Endothelial cell (in vitro differentiated cells): ENCODE results near the gene CRTC1. TPM values are rescaled to one million over a fixed set of nuclear protein-coding genes. Genes with fewer than 3 reads are reported as not detected.

Experiments used
- DNase-seq: peaks from one replicate; pipeline ENCODE4 v3.0.0; 2021; ENCODE audit warnings: low spot score
- H3K27ac Mint-ChIP-seq: one replicate; pipeline ENCODE4 v1.8.0; 2021; ENCODE audit warnings: mixed read lengths, inconsistent platforms; ENCODE audit not compliant: unreplicated experiment
- H3K27me3 Mint-ChIP-seq: one replicate; pipeline ENCODE4 v1.8.0; 2021; ENCODE audit warnings: mild to moderate bottlenecking, moderate library complexity, mixed read lengths, inconsistent platforms; ENCODE audit not compliant: unreplicated experiment
- H3K36me3 Mint-ChIP-seq: one replicate; pipeline ENCODE4 v1.8.0; 2021; ENCODE audit warnings: mild to moderate bottlenecking, low read depth, mixed read lengths, inconsistent platforms; ENCODE audit not compliant: unreplicated experiment
- H3K4me1 Mint-ChIP-seq: one replicate; pipeline ENCODE4 v1.8.0; 2021; ENCODE audit warnings: mild to moderate bottlenecking, mixed read lengths, inconsistent platforms; ENCODE audit not compliant: unreplicated experiment
- H3K4me3 Mint-ChIP-seq: one replicate; pipeline ENCODE4 v1.8.0; 2021; ENCODE audit warnings: mild to moderate bottlenecking, mixed read lengths, inconsistent platforms; ENCODE audit not compliant: unreplicated experiment
- H3K9me3 Mint-ChIP-seq: one replicate; pipeline ENCODE4 v1.8.0; 2021; ENCODE audit warnings: mixed read lengths, inconsistent platforms; ENCODE audit not compliant: unreplicated experiment
- total RNA-seq: library from RNA; stranded (reverse); fragmentation: NEBNext Ultra II Directional; extraction: Animal tissue kit (Norgen Biotek cat#: 25700); gene quantifications from one replicate; pipeline ENCODE4 v1.2.1, GENCODE V29; 2021; ENCODE audit not compliant: unreplicated experiment
- TF ChIP-seq, protein P1 (sequence below): fragments of 200-600 bp; sonication (generic); IDR thresholded peaks from one replicate; pipeline ENCODE4 v1.5.0; 2021; ENCODE audit warnings: antibody characterized with exemption; ENCODE audit not compliant: unreplicated experiment

The CRTC1 gene
- total RNA-seq, 1 donor from 2014 or later, result 17.5 TPM

DNA sequence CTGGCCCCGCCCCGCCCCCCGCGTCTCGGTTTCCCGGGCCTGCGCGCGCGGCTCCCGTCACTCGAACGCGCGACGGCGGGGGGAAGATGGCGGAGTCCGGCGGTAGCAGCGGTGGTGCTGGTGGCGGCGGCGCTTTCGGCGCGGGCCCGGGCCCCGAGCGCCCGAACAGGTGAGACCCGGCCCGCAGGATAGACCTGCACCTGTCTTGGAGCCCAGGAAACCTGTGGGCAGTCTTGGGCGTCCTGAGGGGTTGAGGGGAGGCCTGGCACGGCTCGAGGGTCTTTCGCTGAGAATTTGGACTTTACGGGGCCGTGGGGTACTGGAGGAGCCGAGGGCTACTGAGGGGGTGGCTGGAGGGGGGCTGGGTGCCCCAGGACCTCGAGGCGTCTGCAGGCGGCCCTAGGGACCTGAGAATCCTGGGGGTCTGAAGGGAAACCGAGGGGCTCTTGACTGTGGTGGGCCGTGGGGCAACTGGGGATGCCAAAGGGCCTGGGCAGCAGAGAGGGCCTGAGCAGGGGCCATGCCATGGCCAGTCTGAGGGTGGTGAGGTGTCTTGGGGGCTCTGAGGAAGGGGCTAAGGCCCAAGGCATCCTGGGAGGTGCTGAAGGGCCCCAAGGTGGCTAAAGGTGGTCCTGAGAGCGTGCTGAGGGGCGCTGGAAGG, 46.4 kb upstream of the CRTC1 start, which contains the start of gene KLHL26:
KLHL26 (plus strand) TSS at position 60 of the 661 bp plus-strand sequence; CDS start at position 87, 27 bp downstream.
- H3K4me3 Mint-ChIP-seq, result peak within 1 kb of the TSS; percentile 86
- peaks cover 11% of the 10 kb centered on the region for H3K27me3 Mint-ChIP-seq
- no peak for DNase-seq
- peaks cover 2% of the 10 kb centered on the region for H3K4me1 Mint-ChIP-seq
- TF ChIP-seq, protein P1, sequence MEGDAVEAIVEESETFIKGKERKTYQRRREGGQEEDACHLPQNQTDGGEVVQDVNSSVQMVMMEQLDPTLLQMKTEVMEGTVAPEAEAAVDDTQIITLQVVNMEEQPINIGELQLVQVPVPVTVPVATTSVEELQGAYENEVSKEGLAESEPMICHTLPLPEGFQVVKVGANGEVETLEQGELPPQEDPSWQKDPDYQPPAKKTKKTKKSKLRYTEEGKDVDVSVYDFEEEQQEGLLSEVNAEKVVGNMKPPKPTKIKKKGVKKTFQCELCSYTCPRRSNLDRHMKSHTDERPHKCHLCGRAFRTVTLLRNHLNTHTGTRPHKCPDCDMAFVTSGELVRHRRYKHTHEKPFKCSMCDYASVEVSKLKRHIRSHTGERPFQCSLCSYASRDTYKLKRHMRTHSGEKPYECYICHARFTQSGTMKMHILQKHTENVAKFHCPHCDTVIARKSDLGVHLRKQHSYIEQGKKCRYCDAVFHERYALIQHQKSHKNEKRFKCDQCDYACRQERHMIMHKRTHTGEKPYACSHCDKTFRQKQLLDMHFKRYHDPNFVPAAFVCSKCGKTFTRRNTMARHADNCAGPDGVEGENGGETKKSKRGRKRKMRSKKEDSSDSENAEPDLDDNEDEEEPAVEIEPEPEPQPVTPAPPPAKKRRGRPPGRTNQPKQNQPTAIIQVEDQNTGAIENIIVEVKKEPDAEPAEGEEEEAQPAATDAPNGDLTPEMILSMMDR, result no peak
- H3K27ac Mint-ChIP-seq, result no peak within 1 kb of the TSS
- H3K9me3 Mint-ChIP-seq, result no peaks in the 10 kb centered on the region
- peaks cover 8% of the 10 kb centered on the region for H3K36me3 Mint-ChIP-seq

DNA sequence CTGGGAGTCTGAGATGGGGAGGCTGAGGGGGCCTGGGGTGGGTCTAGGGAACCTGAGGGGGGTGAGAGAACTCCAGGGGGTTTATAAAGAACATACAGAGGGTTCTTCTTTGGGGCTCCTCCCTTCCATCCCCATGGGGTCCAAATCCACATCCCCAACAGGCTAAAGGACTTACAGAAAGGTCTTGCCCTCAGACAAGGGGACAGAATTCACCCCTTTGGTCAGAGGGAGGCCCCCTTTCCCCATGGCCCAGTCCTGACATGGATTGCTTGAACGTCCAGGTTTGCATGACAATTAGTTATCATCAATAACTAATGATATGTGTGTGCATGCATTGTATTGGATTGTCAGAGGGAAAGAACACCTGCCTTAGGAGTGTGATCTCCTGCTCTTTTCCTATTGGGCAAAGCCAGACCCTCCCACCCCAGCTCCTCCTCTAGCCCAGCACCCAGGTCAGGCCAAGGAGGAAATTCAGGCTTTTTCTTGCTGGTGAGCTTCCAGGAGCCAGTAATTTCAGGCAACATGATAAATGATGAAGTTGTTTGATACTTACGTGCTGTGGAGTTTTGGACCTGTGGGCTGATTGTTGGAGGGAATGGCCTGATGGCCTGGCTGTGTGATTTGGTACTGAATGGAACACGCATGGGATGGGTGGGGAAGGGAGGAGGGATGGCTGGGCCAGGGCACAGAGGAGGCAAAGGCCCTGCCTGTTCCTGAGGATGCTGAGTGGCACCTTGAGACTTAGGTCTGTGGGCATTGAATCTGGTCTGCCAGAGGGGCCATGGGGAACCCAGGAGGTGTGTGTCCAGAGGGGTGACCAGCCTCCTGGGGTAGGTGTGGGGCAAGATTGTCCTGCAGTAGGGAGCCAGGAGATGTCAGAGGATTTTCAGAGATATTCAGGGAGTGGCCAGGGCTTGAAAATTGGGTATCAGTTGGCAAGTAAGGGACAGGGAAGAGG, 45.5 kb upstream of the CRTC1 start:
- H3K36me3 Mint-ChIP-seq, result peaks cover 8% of the 10 kb centered on the region

DNA sequence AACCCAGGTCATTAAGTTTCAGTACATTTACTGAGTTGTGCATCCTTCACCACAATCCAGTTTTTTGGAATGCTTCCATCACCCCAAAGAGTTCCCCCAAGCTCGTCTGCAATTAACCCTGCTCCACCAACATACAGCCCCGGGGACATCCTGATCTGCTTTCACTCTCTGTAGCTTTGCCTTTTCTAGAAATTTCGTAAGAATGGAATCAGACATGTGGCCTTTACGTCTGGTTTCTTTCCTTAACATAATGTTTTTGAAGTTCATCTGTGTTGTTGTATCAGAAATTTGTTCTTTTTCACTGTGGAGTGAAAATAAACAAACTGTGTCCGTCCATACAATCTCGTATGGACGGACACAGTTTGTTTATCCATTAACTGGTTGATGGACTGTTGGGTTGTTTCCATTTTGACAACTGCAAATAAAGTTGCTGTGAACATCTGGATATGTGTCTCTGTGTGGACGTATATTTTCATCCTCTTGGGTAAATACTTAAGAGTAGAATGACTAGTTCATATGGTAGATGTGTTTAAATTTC, 43.7 kb upstream of the CRTC1 start:
- Mint-ChIP-seq H3K9me3 (no peaks in the 10 kb centered on the region), H3K4me3 (no peak overlapping the region), H3K27me3 (peaks cover 10% of the 10 kb centered on the region), H3K4me1 (peaks cover 8% of the 10 kb centered on the region), H3K36me3 (peaks cover 6% of the 10 kb centered on the region), H3K27ac (no peak overlapping the region)
- DNase-seq, result no peak
- TF ChIP-seq, protein P1, result no peak

More for the DNA sequence above, 45.5 kb upstream of the CRTC1 start:
- peak overlapping the region; percentile 86 for H3K4me3 Mint-ChIP-seq
- H3K27me3 Mint-ChIP-seq, result peaks cover 11% of the 10 kb centered on the region
- H3K27ac Mint-ChIP-seq, result no peak overlapping the region
- no peaks in the 10 kb centered on the region for H3K9me3 Mint-ChIP-seq
- H3K4me1 Mint-ChIP-seq, result peaks cover 2% of the 10 kb centered on the region
- DNase-seq, result no peak
- TF ChIP-seq, protein P1, result no peak

DNA sequence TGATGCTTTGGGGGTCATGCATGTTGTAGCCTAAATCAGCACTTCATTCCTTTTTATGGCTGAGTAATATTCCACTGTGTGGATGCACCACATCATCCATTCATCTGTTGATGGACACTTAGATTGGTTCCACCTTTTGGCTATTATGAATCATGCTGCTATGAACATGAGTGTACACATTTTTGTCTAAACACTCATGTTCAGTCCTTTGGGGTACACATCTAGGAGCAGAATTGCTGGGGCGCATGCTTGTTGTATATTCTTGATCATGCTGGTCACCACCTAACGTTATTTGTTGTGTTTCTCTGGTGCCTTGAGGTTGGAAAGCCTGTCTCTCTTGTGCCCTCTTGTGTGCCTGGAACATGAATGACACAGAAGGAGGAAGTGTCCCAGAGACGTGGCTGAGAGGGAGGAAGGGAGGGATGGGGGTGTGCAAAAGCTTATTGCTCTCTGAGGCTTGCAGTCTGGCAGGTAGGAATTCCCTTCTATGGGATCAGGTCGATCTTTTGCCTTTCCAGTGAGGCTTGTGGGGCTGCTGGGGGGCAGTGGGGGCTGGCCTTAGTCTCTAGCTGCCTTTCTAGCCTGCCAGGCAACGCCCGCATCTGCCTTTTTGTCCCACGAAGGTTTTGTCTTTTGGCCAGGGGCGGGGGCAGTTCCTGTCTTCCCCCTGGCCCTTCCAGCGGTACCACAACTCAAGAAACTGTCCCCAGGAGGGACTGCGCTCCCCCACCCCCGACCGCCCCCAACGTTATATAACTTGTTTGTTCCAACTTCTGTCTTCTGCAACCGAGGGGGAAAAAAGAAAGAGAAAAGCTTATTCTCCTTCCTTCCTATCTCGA, 39.1 kb upstream of the CRTC1 start:
- H3K4me3 Mint-ChIP-seq, result no peak overlapping the region
- H3K9me3 Mint-ChIP-seq, result no peaks in the 10 kb centered on the region
- TF ChIP-seq, protein P1, result no peak
- H3K27ac Mint-ChIP-seq, result no peak overlapping the region
- DNase-seq, result no peak
- H3K36me3 Mint-ChIP-seq, result no peaks in the 10 kb centered on the region
- H3K4me1 Mint-ChIP-seq, result peaks cover 6% of the 10 kb centered on the region
- H3K27me3 Mint-ChIP-seq, result peaks cover 5% of the 10 kb centered on the region
